Uterine smooth muscle cell (primary cell): ENCODE results near the gene RPN1. TPM values are rescaled to one million over a fixed set of nuclear protein-coding genes. Genes with fewer than 3 reads are reported as not detected.

Source experiments
- total RNA-seq: library from RNA; depleted of rRNA; stranded (reverse); fragments of >200 nt; gene quantifications from 2 replicates; pipeline ENCODE4 v1.2.3, GENCODE V29; 2014

Gene RPN1
- total RNA-seq: 511 and 624 TPM in 2 replicates

DNA sequence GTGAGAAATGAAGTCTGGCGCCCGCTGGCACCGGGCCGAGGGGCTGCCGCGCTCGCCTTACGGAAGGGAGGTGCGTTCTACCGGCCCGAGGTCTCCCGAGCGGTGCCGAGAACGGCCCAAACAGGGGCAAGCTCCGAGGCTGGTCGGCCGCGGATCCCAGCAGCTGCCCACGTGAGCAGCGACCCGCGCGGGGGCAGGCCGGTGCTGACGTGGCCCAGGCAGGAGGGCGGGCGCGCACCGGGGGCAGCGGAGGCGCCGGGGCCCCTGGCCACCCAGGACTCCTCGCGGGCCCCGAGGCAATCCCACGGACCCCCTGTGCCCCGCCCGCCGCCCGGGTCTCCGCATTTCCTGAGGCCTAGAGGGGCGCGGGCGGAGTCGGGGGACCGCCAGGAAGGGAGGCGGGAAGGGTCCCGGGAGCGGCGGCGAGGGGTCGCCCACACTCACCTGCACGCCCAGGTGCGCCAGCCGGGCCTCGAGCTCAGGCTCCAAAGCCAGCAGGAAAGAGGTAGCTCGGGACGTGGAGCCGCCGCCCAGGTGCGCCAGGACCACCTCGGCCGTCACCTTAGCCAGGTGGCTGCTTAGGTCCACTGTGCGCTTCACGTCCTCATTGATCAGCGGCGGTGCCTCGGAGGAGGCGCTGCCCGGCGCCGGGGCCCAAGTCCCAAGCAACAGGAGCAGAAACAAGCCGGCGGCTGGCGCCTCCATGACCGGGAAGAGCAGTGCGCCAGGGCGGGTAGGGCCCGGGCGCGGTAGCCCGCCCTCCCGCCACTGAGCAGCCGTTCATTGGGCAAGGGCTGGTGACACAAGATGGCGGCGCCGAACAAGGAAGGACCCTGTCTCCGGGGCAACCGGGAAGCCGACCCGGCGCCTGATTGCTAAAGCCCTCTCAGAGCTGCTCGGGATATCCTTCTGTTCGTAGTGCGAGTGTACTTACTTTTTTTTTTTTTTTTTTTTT, at the start of gene RPN1:
RPN1 (minus strand) TSS at position 723 of the 955 bp plus-strand sequence; CDS start at position 705, 18 bp downstream.

Other genes with a start within 250 kb of the RPN1 start
- not detected in 2 replicates for gene DNAJB8, start 183.9 kb downstream of the RPN1 start, total RNA-seq
- gene GATA2, start 157.6 kb downstream of the RPN1 start, total RNA-seq: 5.6 and 12.2 TPM in 2 replicates
- gene RAB7A, start 75.4 kb upstream of the RPN1 start, total RNA-seq: 45.2 and 54.9 TPM in 2 replicates
- gene ACAD9, start 228.8 kb upstream of the RPN1 start, total RNA-seq: 45.5 and 56.0 TPM in 2 replicates